Stomach (tissue), 4 donors: ENCODE data around the gene PRRX2.

ENCODE experiments used
- CTCF ChIP-seq, 7 experiments: fragments of 450-650 bp in 4 of 7; fragments of 200-600 bp in 3 of 7; sonication (generic) in 3 of 7; IDR thresholded peaks; one replicate each; pipeline ENCODE4 v1.5.1; 2016 to 2019; ENCODE audit warnings: antibody characterized with exemption in 7 of 7, control low read depth in 2 of 7, mild to moderate bottlenecking in 1 of 7
- EP300 ChIP-seq: sonication (generic); formaldehyde crosslinking; IDR thresholded peaks from one replicate; pipeline ENCODE4 v1.6.1; 2017; ENCODE audit warnings: antibody characterized with exemption
- POLR2A ChIP-seq, 4 donors: fragments of 450-650 bp; IDR thresholded peaks; one replicate each; pipeline ENCODE4 v1.6.1; 2016; ENCODE audit warnings: antibody characterized with exemption in 4 of 4, control low read depth in 2 of 4, mild to moderate bottlenecking in 1 of 4, moderate library complexity in 1 of 4
- POLR2AphosphoS5 ChIP-seq, 3 donors: sonication (generic); formaldehyde crosslinking; IDR thresholded peaks; one replicate each; pipeline ENCODE4 v1.6.1; 2016; ENCODE audit warnings: antibody characterized with exemption in 3 of 3

GRCh38 chr9:129724456-129725190 is 59.2 kb downstream of the PRRX2 start:
- TF ChIP-seq CTCF (IDR thresholded peaks at IDR 0.05) (no peak), POLR2AphosphoS5 (IDR thresholded peaks at IDR 0.05) (no peak), EP300 (no peak), POLR2A (IDR thresholded peaks at IDR 0.05) (no peak)
